CD8-positive, alpha-beta memory T cell (primary cell): Measurements from ENCODE around the gene CCNF. TPM values are rescaled to one million over a fixed set of nuclear protein-coding genes. Genes with fewer than 3 reads are reported as not detected.

Experiments used
- CTCF ChIA-PET: fragments of 350-600 bp; sonication (Branson Sonifier 250); formaldehyde crosslinking; loops from one replicate; lab custom pipeline; 2021; ENCODE audit warnings: antibody characterized with exemption; lab: Charles Lee
- POLR2A ChIA-PET: fragments of 350-600 bp; sonication (Branson Sonifier 250); formaldehyde crosslinking; loops from one replicate; lab custom pipeline; 2021; ENCODE audit warnings: antibody characterized with exemption; lab: Charles Lee
- DNase-seq, 5 donors: peaks; one replicate each; pipeline versions ENCODE4 v3.0.0 to v3.0.0-alpha.2; 2020 to 2022; ENCODE audit warnings: mixed read lengths in 1 of 5
- H3K27ac ChIP-seq: one replicate; pipeline ENCODE4 v1.7.0; 2013; ENCODE audit warnings: low read depth, mild to moderate bottlenecking, low read length, moderate library complexity
- H3K27me3 ChIP-seq: 2 replicates; pipeline ENCODE4 v1.7.0; 2013; ENCODE audit warnings: low read length, mild to moderate bottlenecking; ENCODE audit not compliant: insufficient read depth, poor library complexity, severe bottlenecking
- H3K36me3 ChIP-seq: 2 replicates; pipeline ENCODE4 v1.7.0; 2013; ENCODE audit warnings: mild to moderate bottlenecking, low read length, moderate library complexity; ENCODE audit not compliant: insufficient read depth
- H3K4me1 ChIP-seq: 2 replicates; pipeline ENCODE4 v1.7.0; 2013; ENCODE audit warnings: mild to moderate bottlenecking, low read length, moderate library complexity; ENCODE audit not compliant: insufficient read depth
- H3K4me3 ChIP-seq: 2 replicates; pipeline ENCODE4 v1.7.0; 2013; ENCODE audit warnings: mild to moderate bottlenecking, low read length
- H3K9me3 ChIP-seq: 2 replicates; pipeline ENCODE4 v1.7.0; 2013; ENCODE audit warnings: mild to moderate bottlenecking, low read length
- H3K27ac Mint-ChIP-seq, 8 donors: one replicate each; pipeline ENCODE4 v1.8.0; 2020 to 2021; ENCODE audit warnings: mixed read lengths in 8 of 8, mild to moderate bottlenecking in 6 of 8, inconsistent platforms in 3 of 8, moderate library complexity in 3 of 8
- H3K27me3 Mint-ChIP-seq, 2 donors: one replicate each; pipeline ENCODE4 v1.8.0; 2020 to 2021; ENCODE audit warnings: mixed read lengths in 2 of 2, mild to moderate bottlenecking in 1 of 2, moderate library complexity in 1 of 2
- H3K36me3 Mint-ChIP-seq, 3 donors: one replicate each; pipeline ENCODE4 v1.8.0; 2020 to 2021; ENCODE audit warnings: mixed read lengths in 3 of 3, inconsistent platforms in 1 of 3, mild to moderate bottlenecking in 1 of 3
- H3K4me1 Mint-ChIP-seq, 3 donors: one replicate each; pipeline ENCODE4 v1.8.0; 2020 to 2021; ENCODE audit warnings: mixed read lengths in 3 of 3, inconsistent platforms in 1 of 3, mild to moderate bottlenecking in 1 of 3
- H3K4me3 Mint-ChIP-seq, 7 donors: one replicate each; pipeline ENCODE4 v1.8.0; 2020 to 2021; ENCODE audit warnings: mixed read lengths in 7 of 7, mild to moderate bottlenecking in 6 of 7, moderate library complexity in 4 of 7, inconsistent platforms in 2 of 7
- H3K9me3 Mint-ChIP-seq, 5 donors: one replicate each; pipeline ENCODE4 v1.8.0; 2020 to 2022; ENCODE audit warnings: mixed read lengths in 5 of 5, mild to moderate bottlenecking in 3 of 5, moderate library complexity in 2 of 5, inconsistent platforms in 1 of 5
- polyA plus RNA-seq: library from polyadenylated mRNA; unstranded; fragments of 300-500 nt; fragmentation: Illumina TruSeq; gene quantifications from one replicate; pipeline ENCODE4 v1.2.3, GENCODE V29; 2021
- total RNA-seq, 2 experiments: library from RNA; stranded (reverse); gene quantifications; one replicate each; pipeline ENCODE4 v1.2.3, GENCODE V29; 2021

CCNF gene
- total and polyA plus RNA-seq, 3 experiments from 2014 or later, result 2.6 to 30.8 (median 30.5) TPM

DNA sequence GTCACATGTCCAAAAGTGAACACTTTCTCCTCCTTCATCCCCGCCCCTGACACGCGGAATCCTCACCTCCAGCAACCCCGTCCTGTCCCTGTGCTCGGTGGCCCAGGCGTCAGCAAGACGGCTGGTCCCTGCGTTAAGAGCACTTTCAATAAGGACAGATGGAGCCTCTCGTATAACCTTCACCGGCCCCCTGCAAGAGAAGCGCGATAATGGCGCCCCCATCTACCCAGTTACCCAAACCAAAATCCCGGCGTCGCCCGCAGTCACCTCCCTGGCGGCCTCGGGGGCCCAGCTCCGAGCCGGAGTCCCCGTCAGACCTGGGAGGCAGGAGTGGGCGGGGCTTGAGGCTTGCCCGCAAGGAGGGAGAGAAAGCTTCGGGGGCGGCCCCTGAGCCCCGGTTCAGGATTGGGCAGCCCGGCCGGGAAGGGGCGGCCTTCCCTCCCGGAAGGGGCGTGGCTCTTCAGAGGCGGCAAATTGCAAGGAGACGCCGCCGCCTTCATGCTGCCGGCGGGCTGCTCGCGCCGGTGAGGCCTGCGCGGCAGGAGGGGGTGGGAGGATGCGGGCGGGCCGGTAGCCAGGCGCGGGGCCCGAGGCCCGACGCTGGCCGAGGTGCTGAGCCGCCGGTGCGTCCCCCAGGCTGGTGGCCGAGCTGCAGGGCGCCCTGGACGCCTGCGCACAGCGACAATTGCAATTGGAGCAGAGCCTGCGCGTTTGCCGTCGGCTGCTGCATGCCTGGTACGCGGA, 30.6 kb downstream of the CCNF start, which contains the start of gene TEDC2:
Gene TEDC2, plus strand, starts transcription at position 463 of the 744 bp plus-strand sequence. Its CDS starts 36 bp downstream, at position 499.
- Mint-ChIP-seq H3K27ac (peak within 1 kb of the TSS in 6 of 8 donors; percentile 30 to 90 (median 71)), H3K27me3 (no peaks in the 10 kb centered on the region), H3K9me3 (no peaks in the 10 kb centered on the region), H3K36me3 (no peaks in the 10 kb centered on the region), H3K4me3 (peak within 1 kb of the TSS; percentile 81 to 91 (median 83)), H3K4me1 (peaks cover 4 to 10% (median 5%) of the 10 kb centered on the region in 3 donors)
- H3K36me3 ChIP-seq, result no peaks in the 10 kb centered on the region
- H3K27ac ChIP-seq, result peak within 1 kb of the TSS; percentile 61
- H3K4me3 ChIP-seq, result peak within 1 kb of the TSS; percentile 83
- H3K4me1 ChIP-seq, result peaks cover 11% of the 10 kb centered on the region
- H3K27me3 ChIP-seq, result no peaks in the 10 kb centered on the region
- POLR2A ChIA-PET, result interaction anchor here (0.6 to 1.1 kb wide), 6 partner anchors 11 to 495 kb away, joined by 3 to 6 read pairs (median 3); partner anchors contain the start of genes GFER, RPS2 and TRAF7
- no peaks in the 10 kb centered on the region for H3K9me3 ChIP-seq
- DNase-seq, result peak; percentile 94 to 98 (median 97)
- CTCF ChIA-PET, result interaction anchor here (1.0 to 1.8 kb wide), 4 partner anchors 15 to 208 kb away, joined by 3 to 7 read pairs (median 4); partner anchors contain the start of genes CCNF, ECI1 and TBC1D24

DNA sequence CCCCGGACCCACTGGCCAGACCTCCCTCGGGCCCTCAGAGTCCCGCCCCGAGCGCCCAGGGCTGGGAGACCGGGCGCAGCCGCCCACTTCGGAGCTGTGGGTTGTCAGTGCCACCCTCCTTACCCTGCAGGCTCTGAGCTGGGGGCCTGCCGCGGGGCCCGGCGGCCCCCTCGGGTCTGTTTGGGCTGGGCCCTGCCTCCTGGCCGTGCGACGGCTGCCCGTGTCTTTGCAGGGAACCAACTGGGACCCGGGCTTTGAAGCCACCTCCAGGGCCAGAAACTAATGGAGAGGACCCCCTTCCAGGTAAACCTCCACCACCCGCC, 31.1 kb downstream of the CCNF start:
- DNase-seq, result no peak
- H3K27ac ChIP-seq, result peak overlapping the region; percentile 47
- peak overlapping the region; percentile 83 for H3K4me3 ChIP-seq
- no peaks in the 10 kb centered on the region for H3K9me3 ChIP-seq
- no peaks in the 10 kb centered on the region for H3K36me3 ChIP-seq
- Mint-ChIP-seq H3K4me3 (peak overlapping the region in 2 of 7 donors; percentile 19 to 65), H3K9me3 (no peaks in the 10 kb centered on the region), H3K27me3 (no peaks in the 10 kb centered on the region), H3K27ac (no peak overlapping the region), H3K4me1 (peaks cover 4 to 10% (median 5%) of the 10 kb centered on the region in 3 donors), H3K36me3 (no peaks in the 10 kb centered on the region)
- ChIA-PET CTCF (interaction anchor here (1.0 to 1.8 kb wide), 4 partner anchors 14 to 209 kb away, joined by 3 to 7 read pairs (median 4); partner anchors contain the start of genes CCNF, ECI1 and TBC1D24), POLR2A (interaction anchor here (0.6 to 1.1 kb wide), 5 partner anchors 10 to 496 kb away, joined by 3 to 4 read pairs (median 3); partner anchors contain the start of genes GFER, RPS2 and TRAF7)
- peaks cover 11% of the 10 kb centered on the region for H3K4me1 ChIP-seq
- H3K27me3 ChIP-seq, result no peaks in the 10 kb centered on the region

DNA sequence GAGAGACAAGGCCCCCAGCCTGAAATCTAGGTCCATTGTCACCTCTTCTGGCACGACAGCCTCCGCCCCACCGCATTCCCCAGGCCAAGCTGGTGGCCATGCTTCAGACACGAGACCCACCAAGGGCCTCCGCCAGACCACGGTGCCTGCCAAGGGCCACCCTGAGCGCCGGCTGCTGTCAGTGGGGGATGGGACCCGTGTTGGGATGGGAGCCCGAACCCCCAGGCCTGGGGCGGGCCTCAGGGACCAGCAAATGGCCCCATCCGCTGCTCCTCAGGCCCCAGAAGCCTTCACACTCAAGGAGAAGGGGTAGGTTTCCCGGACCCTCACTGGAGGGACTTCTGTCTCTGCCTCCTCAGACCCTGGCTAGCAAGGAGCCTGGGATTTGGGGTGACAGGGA, 31.7 kb downstream of the CCNF start:
- no peak for DNase-seq
- Mint-ChIP-seq H3K27ac (no peak overlapping the region), H3K9me3 (no peaks in the 10 kb centered on the region), H3K27me3 (no peaks in the 10 kb centered on the region), H3K4me3 (peak overlapping the region in 3 of 7 donors; percentile 19 to 27 (median 22)), H3K36me3 (no peaks in the 10 kb centered on the region), H3K4me1 (peaks cover 4 to 10% (median 5%) of the 10 kb centered on the region in 3 donors)
- Histone ChIP-seq H3K9me3 (no peaks in the 10 kb centered on the region), H3K27ac (no peak overlapping the region), H3K36me3 (no peaks in the 10 kb centered on the region), H3K4me3 (no peak overlapping the region), H3K4me1 (peaks cover 11% of the 10 kb centered on the region), H3K27me3 (no peaks in the 10 kb centered on the region)
- POLR2A ChIA-PET, result interaction anchor here (0.6 kb wide), 1 partner anchor 899 kb away, joined by 3 read pairs; no protein-coding TSS in a partner anchor
- CTCF ChIA-PET, result interaction anchor here (1.8 kb wide), 1 partner anchor 14 kb away, joined by 7 read pairs; the partner anchor contains the start of gene TBC1D24

- no peaks in the 10 kb centered on the region for H3K9me3 Mint-ChIP-seq
- no peak for DNase-seq
- peak overlapping the region in 1 of 7 donors; percentile 84 for H3K4me3 Mint-ChIP-seq
- Histone ChIP-seq H3K4me3 (no peak overlapping the region), H3K9me3 (no peaks in the 10 kb centered on the region), H3K27me3 (no peaks in the 10 kb centered on the region), H3K27ac (no peak overlapping the region), H3K36me3 (no peaks in the 10 kb centered on the region), H3K4me1 (peaks cover 11% of the 10 kb centered on the region)
- H3K27me3 Mint-ChIP-seq, result peaks cover 5 to 7% of the 10 kb centered on the region in 2 donors
- no peak overlapping the region for H3K27ac Mint-ChIP-seq
- CTCF ChIA-PET, result no interaction called here
- POLR2A ChIA-PET, result no interaction called here
- H3K36me3 Mint-ChIP-seq, result no peaks in the 10 kb centered on the region
- H3K4me1 Mint-ChIP-seq, result peaks cover 4 to 10% (median 5%) of the 10 kb centered on the region in 3 donors
Observed at GRCh38 chr16:2462031-2462866, 33.0 kb downstream of the CCNF start.

DNA sequence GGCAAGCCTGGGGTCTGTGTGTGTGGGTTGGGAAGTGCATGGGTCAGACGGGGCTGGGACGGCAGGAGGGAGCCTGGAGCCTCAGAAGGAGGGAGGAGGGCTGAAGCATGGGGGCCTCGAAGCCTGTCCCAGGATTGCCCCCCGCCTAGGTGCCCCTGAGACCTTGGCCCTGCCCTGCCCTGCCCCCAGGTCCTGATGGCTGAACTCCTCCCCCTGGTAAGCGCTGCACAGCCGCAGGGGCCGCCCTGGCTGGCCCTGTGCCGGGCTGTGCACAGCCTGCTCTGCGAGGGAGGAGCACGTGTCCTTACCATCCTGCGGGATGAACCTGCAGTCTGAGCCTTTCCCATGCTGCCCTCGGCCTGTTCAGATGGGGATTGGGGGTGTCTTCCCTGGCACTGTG, 35.1 kb downstream of the CCNF start:
- no peak overlapping the region for H3K27ac ChIP-seq
- Mint-ChIP-seq H3K9me3 (no peaks in the 10 kb centered on the region), H3K4me3 (no peak overlapping the region), H3K27ac (no peak overlapping the region), H3K27me3 (peaks cover 7 to 13% of the 10 kb centered on the region in 2 donors), H3K36me3 (no peaks in the 10 kb centered on the region), H3K4me1 (peaks cover 4 to 12% (median 5%) of the 10 kb centered on the region in 3 donors)
- H3K36me3 ChIP-seq, result no peaks in the 10 kb centered on the region
- no peaks in the 10 kb centered on the region for H3K9me3 ChIP-seq
- H3K27me3 ChIP-seq, result peaks cover 4% of the 10 kb centered on the region
- peaks cover 16% of the 10 kb centered on the region for H3K4me1 ChIP-seq
- CTCF ChIA-PET, result no interaction called here
- POLR2A ChIA-PET, result interaction anchor here (0.7 kb wide), 2 partner anchors 56 to 989 kb away, joined by 5 to 9 read pairs; partner anchors contain the start of gene AMDHD2
- no peak overlapping the region for H3K4me3 ChIP-seq
- DNase-seq, result no peak

DNA sequence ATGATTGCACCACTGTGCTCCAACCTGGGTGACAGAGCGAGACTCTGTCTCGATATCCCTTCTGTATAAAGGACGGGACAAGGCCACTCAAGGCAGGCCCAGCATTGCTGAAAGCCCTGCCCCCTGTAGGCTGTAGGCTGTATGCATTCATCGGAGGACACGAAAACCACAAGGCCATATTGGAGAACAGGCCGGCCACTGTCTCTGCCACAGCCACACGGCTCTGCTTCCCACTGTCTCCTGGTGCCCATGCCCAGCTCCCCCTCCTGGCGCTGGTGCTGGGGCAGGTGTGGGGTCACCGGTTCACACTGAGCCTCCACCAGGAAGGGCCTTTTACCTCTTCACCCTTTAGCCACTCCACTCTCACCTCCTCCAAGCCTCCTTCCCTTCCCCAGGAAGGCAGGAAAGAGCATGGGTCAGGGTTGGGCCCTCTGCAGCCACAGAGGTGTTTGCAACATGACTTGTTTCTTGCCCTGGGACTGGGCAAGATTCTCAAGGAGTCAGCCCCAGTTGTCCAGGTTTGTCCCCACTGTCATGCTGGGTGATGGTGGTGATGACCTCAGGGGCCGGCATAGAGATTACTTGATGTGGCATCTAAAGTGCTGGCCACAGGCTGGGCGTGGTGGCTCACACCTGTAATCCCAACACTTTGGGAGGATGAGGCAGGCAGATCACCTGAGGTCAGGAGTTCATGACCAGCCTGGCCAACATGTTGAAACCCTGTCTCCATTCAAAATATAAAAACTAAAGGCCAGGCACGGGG, 36.6 kb downstream of the CCNF start:
- no peak overlapping the region for H3K4me3 ChIP-seq
- peaks cover 19% of the 10 kb centered on the region for H3K27me3 ChIP-seq
- peaks cover 0 to 14% (median 2%) of the 10 kb centered on the region in 3 donors for H3K4me1 Mint-ChIP-seq
- H3K36me3 Mint-ChIP-seq, result no peaks in the 10 kb centered on the region
- no peaks in the 10 kb centered on the region for H3K9me3 ChIP-seq
- POLR2A ChIA-PET, result no interaction called here
- CTCF ChIA-PET, result no interaction called here
- peak overlapping the region in 1 of 7 donors; percentile 54 for H3K4me3 Mint-ChIP-seq
- peaks cover 20 to 27% of the 10 kb centered on the region in 2 donors for H3K27me3 Mint-ChIP-seq
- no peak for DNase-seq
- no peaks in the 10 kb centered on the region for H3K9me3 Mint-ChIP-seq
- H3K27ac ChIP-seq, result no peak overlapping the region
- H3K36me3 ChIP-seq, result no peaks in the 10 kb centered on the region
- H3K4me1 ChIP-seq, result peaks cover 5% of the 10 kb centered on the region
- no peak overlapping the region for H3K27ac Mint-ChIP-seq
